H1 (cell line): ENCODE results near the gene BTD. TPM values are rescaled to one million over a fixed set of nuclear protein-coding genes. Genes with fewer than 3 reads are reported as not detected.

ENCODE experiments used
- CTCF ChIA-PET: fragments of 300-600 bp; sonication (Branson Sonifier 250); formaldehyde crosslinking; loops from one replicate; lab custom pipeline; 2021; ENCODE audit not compliant: partially characterized antibody; lab: Charles Lee
- POLR2A ChIA-PET: fragments of 300-600 bp; sonication (Branson Sonifier 250); formaldehyde crosslinking; loops from one replicate; lab custom pipeline; 2021; ENCODE audit warnings: inconsistent platforms; ENCODE audit not compliant: partially characterized antibody; lab: Charles Lee
- DNase-seq, 2 experiments: peaks; one replicate each; pipeline versions ENCODE4 v3.0.0 to v3.0.0-alpha.2; 2010 to 2022; ENCODE audit warnings: low spot score in 2 of 2, low read depth in 1 of 2, mixed read lengths in 1 of 2
- FAIRE-seq: peaks from 2 replicates; lab custom pipeline; 2011; peaks lifted over from hg19 to GRCh38; lab: Jason Lieb, UNC
- H2AFZ ChIP-seq: 2 replicates; pipeline ENCODE4 v1.8.1; 2012; ENCODE audit warnings: low read length, inconsistent platforms
- H2AK5ac ChIP-seq: 2 replicates; pipeline ENCODE4 v1.6.1; 2013; ENCODE audit warnings: low read depth, low read length
- H2BK120ac ChIP-seq: replicated peaks from 2 replicates; pipeline ENCODE3; 2013; ENCODE audit warnings: low read depth, low read length, inconsistent platforms
- H2BK12ac ChIP-seq: 2 replicates; pipeline ENCODE4 v1.6.1; 2013; ENCODE audit warnings: low read depth, low read length
- H2BK15ac ChIP-seq: 2 replicates; pipeline ENCODE4 v1.6.1; 2013; ENCODE audit warnings: low read length
- H2BK20ac ChIP-seq: 2 replicates; pipeline ENCODE4 v1.6.1; 2013; ENCODE audit warnings: low read length
- H2BK5ac ChIP-seq: 2 replicates; pipeline ENCODE4 v1.6.1; 2013; ENCODE audit warnings: low read depth, low read length
- H3K14ac ChIP-seq: 2 replicates; pipeline ENCODE4 v1.6.1; 2013; ENCODE audit warnings: inconsistent platforms; ENCODE audit not compliant: insufficient read length
- H3K18ac ChIP-seq: 2 replicates; pipeline ENCODE4 v1.6.1; 2013; ENCODE audit warnings: low read length; ENCODE audit errors: extremely low read depth
- H3K23ac ChIP-seq: 2 replicates; pipeline ENCODE4 v1.6.1; 2013; ENCODE audit warnings: inconsistent platforms; ENCODE audit not compliant: insufficient read length
- H3K23me2 ChIP-seq: 2 replicates; pipeline ENCODE4 v1.6.1; 2013; ENCODE audit warnings: low read depth, low read length
- H3K27ac ChIP-seq: 2 replicates; pipeline ENCODE4 v1.6.1; 2011; ENCODE audit warnings: low read depth, low read length, inconsistent platforms
- H3K27me3 ChIP-seq, 4 experiments: replicated peaks in 1 of 4; 1 replicate in 1 of 4; 2 replicates in 3 of 4; pipeline versions ENCODE4 v1.6.1 to v1.8.1; 2011 to 2013; ENCODE audit warnings: low read length in 3 of 4, mild to moderate bottlenecking in 3 of 4, inconsistent platforms in 2 of 4, mixed read lengths in 2 of 4, moderate library complexity in 1 of 4; ENCODE audit not compliant: control insufficient read depth in 3 of 4, insufficient read depth in 3 of 4; ENCODE audit errors: extremely low read depth in 1 of 4
- H3K36me3 ChIP-seq, 4 experiments: 2 replicates each; pipeline versions ENCODE4 v1.6.1 to v1.8.1; 2011 to 2013; ENCODE audit warnings: mild to moderate bottlenecking in 4 of 4, low read length in 3 of 4, moderate library complexity in 2 of 4, control low read depth in 1 of 4, inconsistent platforms in 1 of 4; ENCODE audit not compliant: insufficient read depth in 4 of 4, control insufficient read depth in 2 of 4
- H3K4ac ChIP-seq: replicated peaks from 2 replicates; pipeline ENCODE3; 2013; ENCODE audit warnings: low read length, low read depth, mixed read lengths, inconsistent platforms; ENCODE audit not compliant: insufficient read length
- H3K4me1 ChIP-seq, 4 experiments: replicated peaks in 1 of 4; 1 replicate in 1 of 4; 2 replicates in 3 of 4; pipeline versions ENCODE4 v1.6.1 to v1.8.1; 2011 to 2013; ENCODE audit warnings: low read length in 3 of 4, inconsistent platforms in 2 of 4, mixed read lengths in 1 of 4; ENCODE audit not compliant: insufficient read depth in 4 of 4, control insufficient read depth in 3 of 4
- H3K4me2 ChIP-seq, 2 experiments: 2 replicates each; pipeline versions ENCODE4 v1.6.1 to v1.8.1; 2011 to 2013; ENCODE audit warnings: low read depth in 2 of 2, low read length in 2 of 2, control low read depth in 1 of 2, inconsistent platforms in 1 of 2, mild to moderate bottlenecking in 1 of 2; ENCODE audit not compliant: insufficient read depth in 1 of 2
- H3K4me3 ChIP-seq, 4 experiments: fragments of 200-600, 300-600 bp in 1 of 4; sonication (generic), shearing (Covaris generic), sonication (Bioruptor Twin) in 1 of 4; 2 replicates each; pipeline versions ENCODE4 v1.5.1 to v1.8.1; 2011 to 2016; ENCODE audit warnings: low read length in 4 of 4, low read depth in 3 of 4, control low read depth in 2 of 4, inconsistent platforms in 2 of 4, mild to moderate bottlenecking in 2 of 4, mixed read lengths in 1 of 4, moderate library complexity in 1 of 4; ENCODE audit not compliant: insufficient read depth in 2 of 4; ENCODE audit errors: extremely low read depth in 1 of 4
- H3K56ac ChIP-seq: replicated peaks from 2 replicates; pipeline ENCODE3; 2013; ENCODE audit warnings: low read depth, mild to moderate bottlenecking, mixed read lengths, low read length, inconsistent platforms; ENCODE audit not compliant: insufficient read length
- H3K79me1 ChIP-seq: 2 replicates; pipeline ENCODE4 v1.6.1; 2013; ENCODE audit warnings: low read depth, low read length, control low read depth
- H3K79me2 ChIP-seq, 2 experiments: 2 replicates each; pipeline versions ENCODE4 v1.6.1 to v1.8.1; 2012 to 2013; ENCODE audit warnings: low read length in 2 of 2, mild to moderate bottlenecking in 2 of 2, inconsistent platforms in 1 of 2; ENCODE audit not compliant: insufficient read depth in 2 of 2, control insufficient read depth in 1 of 2
- H3K9ac ChIP-seq, 4 experiments: replicated peaks in 1 of 4; 1 replicate in 1 of 4; 2 replicates in 3 of 4; pipeline versions ENCODE4 v1.6.1 to v1.8.1; 2011 to 2013; ENCODE audit warnings: low read depth in 3 of 4, low read length in 3 of 4, control low read depth in 2 of 4, mild to moderate bottlenecking in 2 of 4, moderate library complexity in 2 of 4, inconsistent platforms in 1 of 4; ENCODE audit errors: extremely low read depth in 1 of 4
- H3K9me3 ChIP-seq, 2 experiments: 2 replicates each; pipeline versions ENCODE4 v1.6.1 to v1.8.1; 2012 to 2013; ENCODE audit warnings: mild to moderate bottlenecking in 2 of 2, moderate library complexity in 2 of 2, control low read depth in 1 of 2, inconsistent platforms in 1 of 2, low read depth in 1 of 2, low read length in 1 of 2, mixed read lengths in 1 of 2; ENCODE audit not compliant: insufficient read depth in 2 of 2
- H4K20me1 ChIP-seq, 2 experiments: replicated peaks in 1 of 2; 2 replicates each; pipeline versions ENCODE3 to v1.8.1; 2011 to 2013; ENCODE audit warnings: inconsistent platforms in 2 of 2, low read length in 2 of 2, mild to moderate bottlenecking in 1 of 2; ENCODE audit not compliant: insufficient read depth in 2 of 2, control insufficient read depth in 1 of 2
- H4K5ac ChIP-seq: 2 replicates; pipeline ENCODE4 v1.6.1; 2013; ENCODE audit warnings: low read length, low read depth, mixed read lengths, inconsistent platforms; ENCODE audit not compliant: insufficient read length
- H4K8ac ChIP-seq: 2 replicates; pipeline ENCODE4 v1.8.0; 2013; ENCODE audit warnings: mild to moderate bottlenecking, moderate library complexity, low read length, inconsistent platforms; ENCODE audit not compliant: insufficient read depth; ENCODE audit errors: extremely low read depth
- H4K91ac ChIP-seq: replicated peaks from 2 replicates; pipeline ENCODE3; 2013; ENCODE audit warnings: low read length, mixed read lengths, inconsistent platforms; ENCODE audit not compliant: insufficient read length
- BCL11A ChIP-seq, 2 experiments: IDR thresholded peaks; one replicate each; pipeline ENCODE4 v1.6.1; 2011; ENCODE audit warnings: low read depth in 2 of 2, low read length in 2 of 2, mild to moderate bottlenecking in 2 of 2
- BRCA1 ChIP-seq: IDR thresholded peaks from 2 replicates; pipeline ENCODE4 v1.6.1; 2012; ENCODE audit warnings: low read depth, low read length, improper control_type of control experiment
- CBX5 ChIP-seq: fragments of 300-800, 300-1000 bp; sonication (generic); IDR thresholded peaks from 2 replicates; pipeline ENCODE4 v1.7.1; 2016; ENCODE audit warnings: antibody characterized with exemption, low read length, low read depth
- GABPA ChIP-seq: IDR thresholded peaks from 2 replicates; pipeline ENCODE4 v1.6.1; 2011; ENCODE audit warnings: mild to moderate bottlenecking, low read length, moderate library complexity, borderline replicate concordance; ENCODE audit not compliant: insufficient read depth
- JUND ChIP-seq: IDR thresholded peaks from 2 replicates; pipeline ENCODE4 v1.6.1; 2011; ENCODE audit warnings: mild to moderate bottlenecking, improper control_type of control experiment, low read length
- MAFK ChIP-seq: IDR thresholded peaks from 2 replicates; pipeline ENCODE4 v1.6.1; 2012; ENCODE audit warnings: low read depth, mild to moderate bottlenecking, improper control_type of control experiment, low read length
- RNF2 ChIP-seq: fragments of 200-900, 300-1000 bp; sonication (generic); IDR thresholded peaks from 2 replicates; pipeline ENCODE4 v1.7.1; 2016; ENCODE audit warnings: borderline replicate concordance, low read depth, mild to moderate bottlenecking, antibody characterized with exemption, low read length; ENCODE audit not compliant: poor library complexity, severe bottlenecking; ENCODE audit errors: missing control alignments
- RXRA ChIP-seq: IDR thresholded peaks from 2 replicates; pipeline ENCODE4 v1.6.1; 2011; ENCODE audit warnings: low read depth, mild to moderate bottlenecking, low read length, moderate library complexity; ENCODE audit not compliant: insufficient read depth
- SP1 ChIP-seq: IDR thresholded peaks from 2 replicates; pipeline ENCODE4 v1.6.1; 2011; ENCODE audit warnings: low read depth, low read length
- SP4 ChIP-seq: IDR thresholded peaks from 2 replicates; pipeline ENCODE4 v1.6.1; 2012; ENCODE audit warnings: low read length, inconsistent platforms
- SRF ChIP-seq: IDR thresholded peaks from 2 replicates; pipeline ENCODE4 v1.6.1; 2011; ENCODE audit warnings: mild to moderate bottlenecking, low read depth, low read length, moderate library complexity
- YY1 ChIP-seq: IDR thresholded peaks from 2 replicates; pipeline ENCODE4 v1.6.1; 2011; ENCODE audit warnings: low read depth, mild to moderate bottlenecking, low read length
- WGBS, 2 experiments: shearing (Covaris generic) in 1 of 2; methylation state at CpG; one replicate each; pipeline versions ENCODE4 v1.1.6 to v1.1.7; 2013 to 2015; ENCODE audit warnings: low lambda C conversion rate in 2 of 2, mixed read lengths in 2 of 2, inconsistent platforms in 1 of 2, low coverage in 1 of 2, missing lambda C conversion rate in 1 of 2; ENCODE audit not compliant: insufficient replicate concordance in 2 of 2, insufficient coverage in 1 of 2, insufficient read length in 1 of 2; ENCODE audit errors: extremely low coverage in 1 of 2, missing lambda C conversion rate in 1 of 2; 5-methylcytosine and 5-hydroxymethylcytosine counted together
- polyA plus RNA-seq, 7 experiments: library from polyadenylated mRNA; depleted of rRNA in 3 of 7; stranded (reverse) in 5 of 7; unstranded in 2 of 7; fragments of >200 nt in 5 of 7; fragments of 200-250 nt in 2 of 7; gene quantifications; 1 replicate in 5 of 7; 2 replicates in 1 of 7; 4 replicates in 1 of 7; pipeline versions ENCODE4 v1.2.1 to v1.2.3, GENCODE V29; 2011 to 2013; ENCODE audit warnings: missing spikeins in 2 of 7, mixed read lengths in 2 of 7
- total RNA-seq: library from RNA; stranded (reverse); fragmentation: NEBNext Ultra II Directional; extraction: Animal tissue kit (Norgen Biotek cat#: 25700); gene quantifications from 2 replicates; pipeline ENCODE4 v1.2.1, GENCODE V29; 2021
- TF ChIP-seq, protein P1 (sequence below): IDR thresholded peaks from 2 replicates; pipeline ENCODE4 v1.6.1; 2011; ENCODE audit warnings: low read depth, mild to moderate bottlenecking, low read length; ENCODE audit not compliant: insufficient read depth

The BTD gene
- total and polyA plus RNA-seq, 2 of the 8 experiments (the other 6 are each of a cell fraction or from before 2014, with no cell fraction given): 21.8 to 36.7 TPM

DNA sequence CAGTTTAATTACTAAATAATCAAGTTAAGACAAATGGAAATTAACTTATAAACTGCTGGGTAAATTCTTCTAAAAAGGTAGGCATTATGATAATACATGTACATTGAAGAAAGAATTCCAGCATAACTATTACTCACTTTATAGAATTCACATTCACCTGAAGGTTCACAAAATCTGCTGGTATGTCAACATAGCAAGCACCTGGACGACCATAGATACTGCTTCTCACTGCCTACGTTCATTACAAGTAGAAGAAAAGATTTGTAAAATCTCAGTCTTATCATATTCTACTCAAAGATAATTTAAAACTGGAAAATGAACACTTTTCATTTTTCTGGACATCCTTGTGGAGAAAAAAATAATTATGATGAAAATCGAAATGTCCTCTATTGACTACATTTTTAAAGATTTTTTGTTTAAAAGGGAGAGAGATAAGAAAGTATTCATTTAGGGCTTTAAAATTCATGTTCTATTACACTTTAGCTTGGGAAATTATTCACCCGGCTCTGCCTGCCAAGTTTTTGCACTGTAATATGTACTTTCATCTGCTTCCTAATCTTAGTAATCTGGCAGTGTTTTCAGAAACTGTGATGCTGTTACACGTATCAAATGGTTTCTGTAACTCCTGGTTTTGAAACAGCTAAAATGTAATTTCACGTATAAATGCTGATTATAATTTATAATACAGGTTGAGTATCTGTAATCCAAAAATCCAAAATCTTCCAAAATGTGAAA, 16.3 kb upstream of the BTD start:
- Histone ChIP-seq H3K79me1 (no peaks in the 10 kb centered on the region; the same call in 1 of the 2 replicates), H2AFZ (no peak overlapping the region)
- TF ChIP-seq YY1: no peak
- no peak for TF ChIP-seq SP1
- no peak for TF ChIP-seq CBX5
- no peak for TF ChIP-seq RNF2
- TF ChIP-seq GABPA: no peak
- TF ChIP-seq SP4: no peak
- TF ChIP-seq, protein P1, sequence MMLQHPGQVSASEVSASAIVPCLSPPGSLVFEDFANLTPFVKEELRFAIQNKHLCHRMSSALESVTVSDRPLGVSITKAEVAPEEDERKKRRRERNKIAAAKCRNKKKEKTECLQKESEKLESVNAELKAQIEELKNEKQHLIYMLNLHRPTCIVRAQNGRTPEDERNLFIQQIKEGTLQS: no peak
- no peak for TF ChIP-seq MAFK
- TF ChIP-seq SRF: no peak
- TF ChIP-seq BRCA1: no peak
- no peak for TF ChIP-seq BCL11A (IDR thresholded peaks at IDR 0.05; ENCODE audit: low read depth in 2 of 2, low read length in 2 of 2)
- no peak for TF ChIP-seq JUND
- no peak for TF ChIP-seq RXRA
- TF ChIP-seq, all 59 proteins: peak for 0
- no peak for FAIRE-seq
- Histone ChIP-seq H2AK5ac (no peak overlapping the region), H3K27me3 (no peaks in the 10 kb centered on the region), H2BK15ac (no peak overlapping the region), H3K23ac (no peak overlapping the region), H3K4me3 (no peak overlapping the region), H3K14ac (no peak overlapping the region), H3K56ac (no peak overlapping the region), H3K4me2 (no peak overlapping the region), H3K23me2 (0 out of 2 replicates have a peak, but pooled peaks cover 2% of the 10 kb centered on the region), H4K20me1 (peaks cover 0 to 1% of the 10 kb centered on the region in 2 experiments), H4K8ac (no peak overlapping the region), H3K79me2 (no peaks in the 10 kb centered on the region), H3K4me1 (no peaks in the 10 kb centered on the region), H2BK12ac (no peak overlapping the region), H3K4ac (no peak overlapping the region), H2BK5ac (no peak overlapping the region), H2BK20ac (no peak overlapping the region), H3K18ac (no peak overlapping the region), H3K9me3 (no peaks in the 10 kb centered on the region), H3K36me3 (peaks cover 2 to 46% (median 23%) of the 10 kb centered on the region in 4 experiments), H3K9ac (no peak overlapping the region), H4K91ac (no peak overlapping the region), H2BK120ac (no peak overlapping the region), H3K27ac (no peak overlapping the region), H4K5ac (no peak overlapping the region)
- ChIA-PET POLR2A (no interaction called here), CTCF (no interaction called here)
- WGBS, 2 experiments: 91% methylated on average over 6 of the region's 6 CpGs; no CpG with 5 or more reads in 1 of the 2 experiments
- DNase-seq: no peak
